ENCODE measurements around the gene RBM10.

DNA sequence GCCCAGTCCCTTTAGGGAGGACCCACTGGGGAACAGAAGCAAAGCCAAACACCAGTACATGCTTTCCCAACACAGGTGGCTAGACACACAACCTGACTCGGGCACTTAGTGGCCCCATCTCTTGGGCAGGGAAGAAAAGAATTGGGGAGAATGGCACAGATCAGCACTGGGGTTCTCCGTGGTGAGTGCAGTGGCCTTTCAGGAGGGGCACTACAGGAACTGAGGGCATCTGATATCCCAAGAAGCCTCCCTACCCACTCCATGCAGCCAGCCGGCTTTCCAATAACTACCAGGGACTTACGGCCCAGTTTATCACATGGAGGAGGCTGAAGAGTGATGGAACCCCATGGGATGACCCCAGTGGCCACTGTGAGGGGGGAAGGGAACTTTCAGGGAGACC is 43.8 kb upstream of the RBM10 start:
- TF ChIP-seq EP300 (IDR thresholded peaks at IDR 0.05) (no peak), POLR2A (IDR thresholded peaks at IDR 0.05) (no peak), POLR2AphosphoS5 (IDR thresholded peaks at IDR 0.05) (no peak)
- TF ChIP-seq, protein P1, sequence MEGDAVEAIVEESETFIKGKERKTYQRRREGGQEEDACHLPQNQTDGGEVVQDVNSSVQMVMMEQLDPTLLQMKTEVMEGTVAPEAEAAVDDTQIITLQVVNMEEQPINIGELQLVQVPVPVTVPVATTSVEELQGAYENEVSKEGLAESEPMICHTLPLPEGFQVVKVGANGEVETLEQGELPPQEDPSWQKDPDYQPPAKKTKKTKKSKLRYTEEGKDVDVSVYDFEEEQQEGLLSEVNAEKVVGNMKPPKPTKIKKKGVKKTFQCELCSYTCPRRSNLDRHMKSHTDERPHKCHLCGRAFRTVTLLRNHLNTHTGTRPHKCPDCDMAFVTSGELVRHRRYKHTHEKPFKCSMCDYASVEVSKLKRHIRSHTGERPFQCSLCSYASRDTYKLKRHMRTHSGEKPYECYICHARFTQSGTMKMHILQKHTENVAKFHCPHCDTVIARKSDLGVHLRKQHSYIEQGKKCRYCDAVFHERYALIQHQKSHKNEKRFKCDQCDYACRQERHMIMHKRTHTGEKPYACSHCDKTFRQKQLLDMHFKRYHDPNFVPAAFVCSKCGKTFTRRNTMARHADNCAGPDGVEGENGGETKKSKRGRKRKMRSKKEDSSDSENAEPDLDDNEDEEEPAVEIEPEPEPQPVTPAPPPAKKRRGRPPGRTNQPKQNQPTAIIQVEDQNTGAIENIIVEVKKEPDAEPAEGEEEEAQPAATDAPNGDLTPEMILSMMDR (IDR thresholded peaks at IDR 0.05) = no peak

Data from suprapubic skin (tissue), 4 donors.